ENCODE measurements around the gene UBE2H.
"Not testable (repeated sequence)": the region's sequence is repeated elsewhere in the genome, so short reads cannot be mapped to it uniquely, and the experiment has no call there.

UBE2H gene

DNA sequence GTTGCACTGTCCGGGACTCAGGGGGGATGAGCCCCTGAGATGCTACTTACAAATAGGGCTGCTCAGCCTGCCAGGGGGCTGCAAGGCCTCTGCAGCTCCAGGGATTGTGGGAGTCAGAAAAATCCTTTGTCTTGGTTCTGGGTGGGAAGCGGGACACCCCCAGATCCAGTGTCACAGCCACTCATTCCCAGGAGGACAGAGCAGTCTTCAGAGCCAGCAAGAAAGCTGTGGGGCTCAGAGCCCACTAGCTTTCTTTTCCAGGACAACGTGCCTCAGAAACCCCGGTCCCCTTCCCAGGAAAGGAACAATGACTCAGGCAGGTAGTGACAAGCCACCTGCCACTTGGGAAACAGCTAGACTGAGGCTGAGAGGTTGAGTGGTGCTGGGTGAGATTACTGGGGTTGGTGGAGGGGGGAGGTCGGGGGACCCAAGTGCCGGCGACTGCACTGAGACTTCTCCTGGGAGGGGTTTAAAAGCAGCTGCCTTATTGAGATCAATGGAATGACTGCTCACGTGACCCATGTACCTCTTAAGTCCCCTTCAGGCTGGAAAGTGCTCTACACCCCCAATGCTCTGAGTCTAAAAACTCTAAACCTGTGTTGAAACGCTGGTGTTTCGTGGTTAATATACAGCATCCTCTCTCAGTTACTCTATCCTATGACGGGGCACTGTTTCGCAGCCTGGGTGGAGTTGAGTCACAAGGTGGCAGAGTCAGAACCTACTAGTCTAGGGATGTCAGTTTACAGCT is 123.6 kb downstream of the UBE2H start:
- DNase-seq (ENCODE audit: insufficient read length, low spot score) (no peak), FAIRE-seq (no peak)
- TF ChIP-seq, protein P1, sequence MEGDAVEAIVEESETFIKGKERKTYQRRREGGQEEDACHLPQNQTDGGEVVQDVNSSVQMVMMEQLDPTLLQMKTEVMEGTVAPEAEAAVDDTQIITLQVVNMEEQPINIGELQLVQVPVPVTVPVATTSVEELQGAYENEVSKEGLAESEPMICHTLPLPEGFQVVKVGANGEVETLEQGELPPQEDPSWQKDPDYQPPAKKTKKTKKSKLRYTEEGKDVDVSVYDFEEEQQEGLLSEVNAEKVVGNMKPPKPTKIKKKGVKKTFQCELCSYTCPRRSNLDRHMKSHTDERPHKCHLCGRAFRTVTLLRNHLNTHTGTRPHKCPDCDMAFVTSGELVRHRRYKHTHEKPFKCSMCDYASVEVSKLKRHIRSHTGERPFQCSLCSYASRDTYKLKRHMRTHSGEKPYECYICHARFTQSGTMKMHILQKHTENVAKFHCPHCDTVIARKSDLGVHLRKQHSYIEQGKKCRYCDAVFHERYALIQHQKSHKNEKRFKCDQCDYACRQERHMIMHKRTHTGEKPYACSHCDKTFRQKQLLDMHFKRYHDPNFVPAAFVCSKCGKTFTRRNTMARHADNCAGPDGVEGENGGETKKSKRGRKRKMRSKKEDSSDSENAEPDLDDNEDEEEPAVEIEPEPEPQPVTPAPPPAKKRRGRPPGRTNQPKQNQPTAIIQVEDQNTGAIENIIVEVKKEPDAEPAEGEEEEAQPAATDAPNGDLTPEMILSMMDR (IDR thresholded peaks at IDR 0.05; ENCODE audit: insufficient read depth, missing control alignments) = no peak

DNA sequence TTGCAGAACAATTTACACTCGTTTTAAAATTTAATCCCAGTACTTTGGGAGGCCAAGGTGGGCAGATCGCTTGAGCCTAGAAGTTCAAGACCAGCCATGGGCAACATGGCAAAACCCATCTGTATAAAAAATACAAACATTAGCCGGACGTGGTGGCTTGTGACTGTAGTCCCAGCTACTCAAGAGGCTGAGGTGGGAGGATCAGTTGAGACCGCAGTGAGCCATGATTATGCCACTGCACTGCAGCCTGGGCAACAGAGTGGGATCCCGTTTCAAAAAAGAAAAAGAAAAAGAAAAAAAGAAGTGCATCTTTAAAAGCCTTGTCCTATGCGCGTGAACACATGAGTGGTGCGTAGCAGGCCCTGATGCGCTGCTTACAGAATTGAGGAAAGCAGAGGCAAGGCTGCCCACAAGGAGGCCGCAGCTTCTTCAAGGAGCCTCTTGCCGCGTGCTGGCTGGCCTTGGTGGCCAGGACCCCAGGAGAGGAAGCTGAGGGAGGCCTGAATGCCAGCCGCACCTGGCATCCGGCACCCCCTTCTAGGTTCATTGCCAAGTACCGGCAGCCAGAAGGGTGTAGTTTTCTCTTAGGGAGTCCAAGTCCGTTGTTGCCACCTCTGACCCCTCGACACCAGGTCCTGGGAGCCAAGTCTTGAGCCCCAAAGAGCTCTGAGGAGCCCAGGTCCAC is 124.5 kb downstream of the UBE2H start:
- no peak for FAIRE-seq
- no peak for DNase-seq (ENCODE audit: insufficient read length, low spot score)

DNA sequence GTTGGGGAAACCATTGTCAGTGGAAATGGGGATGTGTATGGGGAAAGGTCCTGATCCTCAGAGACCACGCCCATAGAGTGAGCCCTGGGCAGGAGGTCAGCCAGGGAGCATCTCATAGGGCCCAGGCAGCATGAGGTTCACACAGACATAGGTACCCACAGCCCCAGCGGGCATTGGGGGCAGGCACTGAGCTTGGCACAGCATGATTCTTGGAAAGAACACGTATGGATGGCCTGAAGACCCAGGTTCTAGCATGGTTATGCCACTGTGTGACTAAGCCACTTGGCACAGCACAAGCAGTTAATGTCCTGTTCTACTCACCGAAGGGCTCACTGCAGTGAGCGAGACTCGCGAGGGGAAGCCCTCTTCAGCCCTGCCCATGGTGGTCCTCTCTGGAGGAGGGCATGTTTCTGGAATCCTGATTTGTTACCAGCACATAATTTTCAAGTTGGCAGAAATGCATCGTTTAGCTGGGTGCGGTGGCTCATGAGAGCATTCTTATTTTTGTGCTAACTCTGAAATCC is 125.2 kb downstream of the UBE2H start:
- TF ChIP-seq, protein P1 (IDR thresholded peaks at IDR 0.05; ENCODE audit: insufficient read depth, missing control alignments) = no peak
- FAIRE-seq = no peak
- no peak for DNase-seq (ENCODE audit: insufficient read length, low spot score)

More for the DNA sequence above, 124.5 kb downstream of the UBE2H start:
- TF ChIP-seq, protein P1 (IDR thresholded peaks at IDR 0.05; ENCODE audit: insufficient read depth, missing control alignments) = no peak

DNA sequence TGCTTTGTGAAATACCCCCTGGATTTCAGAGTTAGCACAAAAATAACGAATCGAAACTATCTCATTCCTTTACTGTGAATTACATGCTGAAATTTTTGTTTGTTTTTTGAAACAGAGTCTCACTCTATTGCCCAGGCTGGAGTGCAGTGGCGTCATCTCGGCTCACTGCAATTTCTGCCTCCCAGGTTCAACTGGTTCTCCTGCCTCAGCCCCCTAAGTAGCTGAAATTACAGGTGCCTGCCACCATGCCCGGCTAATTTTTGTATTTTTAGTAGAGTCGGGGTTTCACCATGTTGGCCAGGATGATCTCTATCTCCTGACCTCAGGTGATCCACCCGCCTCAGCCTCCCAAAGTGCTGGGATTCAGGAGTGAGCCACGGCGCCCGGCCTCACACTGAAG is 125.9 kb downstream of the UBE2H start:
- not testable (repeated sequence) for FAIRE-seq

DNA sequence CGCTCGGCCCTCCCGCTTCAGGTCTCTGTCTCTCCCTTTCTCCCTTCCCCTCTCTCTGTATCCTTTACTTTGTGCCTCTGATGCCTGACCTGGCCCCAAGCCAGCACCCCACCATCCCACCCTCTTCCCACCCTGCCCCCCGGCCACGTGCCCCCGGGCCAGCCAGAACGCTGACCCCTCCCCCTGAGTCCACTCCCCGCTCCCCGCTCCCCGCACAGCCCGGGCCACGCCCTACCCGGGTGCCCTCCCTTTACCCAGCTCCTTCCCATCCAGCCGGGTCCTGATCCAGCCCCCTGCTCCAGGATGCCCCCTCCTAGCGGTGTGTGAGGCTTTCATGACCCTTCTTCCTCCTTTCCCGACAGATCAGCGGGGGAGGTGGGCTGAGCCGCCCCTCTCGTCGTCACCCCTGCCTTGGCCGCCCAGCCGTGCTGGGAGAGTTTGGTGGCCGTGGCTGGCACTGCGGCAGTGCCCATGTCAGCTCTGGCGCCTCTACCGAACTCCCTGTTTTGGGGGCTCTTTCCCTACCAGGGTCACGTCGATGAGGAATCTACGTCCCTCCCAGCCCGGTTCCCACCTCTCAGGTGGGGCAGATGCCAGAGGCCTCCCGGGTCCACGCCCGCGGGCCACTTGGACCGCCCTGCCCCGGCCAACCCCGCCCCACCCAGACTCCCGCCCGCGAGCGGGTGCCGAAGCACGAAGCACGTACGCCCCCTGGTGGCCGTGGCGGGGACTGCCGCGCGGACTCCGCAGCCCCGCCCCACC is 127.4 kb downstream of the UBE2H start:
- FAIRE-seq = no peak
- TF ChIP-seq, protein P1 (IDR thresholded peaks at IDR 0.05; ENCODE audit: insufficient read depth, missing control alignments) = peak; percentile 48

More for the DNA sequence above, 125.9 kb downstream of the UBE2H start:
- not testable (repeated sequence) for DNase-seq (ENCODE audit: insufficient read length, low spot score)

DNA sequence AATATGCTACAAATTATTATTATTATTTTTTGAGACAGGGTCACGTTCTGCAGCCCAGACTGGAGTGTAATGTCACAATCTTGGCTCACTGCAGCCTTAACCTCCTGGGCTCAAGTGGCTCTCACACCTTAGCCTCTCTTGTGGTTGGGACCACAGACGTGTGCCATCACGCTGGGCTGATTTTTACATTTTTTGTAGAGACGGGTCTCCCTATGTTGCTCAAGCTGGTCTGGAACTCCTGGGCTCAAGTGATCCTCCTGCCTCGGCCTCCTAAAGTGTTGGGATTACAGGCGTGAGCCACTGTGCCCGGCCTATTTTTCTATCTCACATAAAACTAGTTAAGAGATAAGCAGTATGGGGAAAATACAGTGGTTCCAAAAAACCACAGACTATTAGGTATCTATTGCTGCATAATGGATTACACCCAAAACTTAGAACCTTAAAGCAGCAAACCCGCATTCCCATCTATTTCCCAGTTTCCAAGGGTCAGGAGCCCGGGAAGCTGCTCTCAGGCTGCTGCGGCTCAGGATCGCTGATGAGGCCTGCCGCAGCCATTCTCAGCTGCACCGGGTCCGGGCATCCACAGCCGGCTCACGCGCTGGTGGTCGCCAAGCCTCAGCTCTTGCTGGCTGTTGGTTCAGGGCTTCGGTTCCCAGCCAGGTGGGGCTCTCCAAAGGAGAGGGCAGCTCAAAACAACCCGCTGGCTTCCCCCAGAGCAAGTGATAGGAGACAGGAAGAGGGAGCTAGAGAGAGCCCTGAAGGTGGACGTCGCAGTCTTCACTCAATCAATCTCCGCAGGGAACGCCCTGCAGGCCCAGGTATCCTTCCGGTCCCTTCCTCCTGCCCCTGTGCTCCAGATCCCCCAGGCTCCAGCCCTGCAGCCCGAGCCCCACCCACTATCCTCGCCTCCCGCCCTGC is 128.2 kb downstream of the UBE2H start:
- TF ChIP-seq, protein P1 (IDR thresholded peaks at IDR 0.05; ENCODE audit: insufficient read depth, missing control alignments) = peak; percentile 32
- no peak for FAIRE-seq

More for the DNA sequence above, 127.4 kb downstream of the UBE2H start:
- DNase-seq (ENCODE audit: insufficient read length, low spot score) = peak; percentile 39

DNA sequence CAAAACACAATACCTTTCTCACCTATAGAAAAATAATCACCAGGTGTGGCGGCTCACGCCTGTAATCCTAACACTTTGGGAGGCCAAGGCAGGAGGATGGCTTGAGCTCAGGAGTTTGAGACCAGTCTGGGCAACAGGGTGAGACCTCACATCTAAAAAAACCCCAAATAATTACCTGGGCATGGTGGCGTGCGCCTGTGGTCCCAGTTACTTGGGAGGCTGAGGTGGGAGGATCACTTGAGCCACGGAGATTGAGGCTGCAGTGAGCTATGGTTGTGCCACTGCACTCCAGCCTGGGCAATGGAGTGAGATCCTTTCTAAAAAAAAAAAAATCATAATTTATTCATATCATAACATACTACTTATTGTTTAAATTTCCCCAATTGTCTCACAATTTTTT is 129.6 kb downstream of the UBE2H start:
- FAIRE-seq; DNase-seq (ENCODE audit: insufficient read length, low spot score): not testable (repeated sequence)

More for the DNA sequence above, 128.2 kb downstream of the UBE2H start:
- DNase-seq (ENCODE audit: insufficient read length, low spot score) = peak; percentile 42
